GM18499 (cell line): Measurements from ENCODE around the gene AKAP13.
A peak's percentile ranks its signal among the peaks of the same experiment; 100 is the strongest.

Experiments used
- ATAC-seq: cut with Tn5 transposase; IDR thresholded peaks from one replicate; pipeline ENCODE4 v1.9.1; 2021; ENCODE audit warnings: moderate number of reproducible peaks; ENCODE audit not compliant: insufficient read depth, unreplicated experiment

AKAP13 gene

DNA sequence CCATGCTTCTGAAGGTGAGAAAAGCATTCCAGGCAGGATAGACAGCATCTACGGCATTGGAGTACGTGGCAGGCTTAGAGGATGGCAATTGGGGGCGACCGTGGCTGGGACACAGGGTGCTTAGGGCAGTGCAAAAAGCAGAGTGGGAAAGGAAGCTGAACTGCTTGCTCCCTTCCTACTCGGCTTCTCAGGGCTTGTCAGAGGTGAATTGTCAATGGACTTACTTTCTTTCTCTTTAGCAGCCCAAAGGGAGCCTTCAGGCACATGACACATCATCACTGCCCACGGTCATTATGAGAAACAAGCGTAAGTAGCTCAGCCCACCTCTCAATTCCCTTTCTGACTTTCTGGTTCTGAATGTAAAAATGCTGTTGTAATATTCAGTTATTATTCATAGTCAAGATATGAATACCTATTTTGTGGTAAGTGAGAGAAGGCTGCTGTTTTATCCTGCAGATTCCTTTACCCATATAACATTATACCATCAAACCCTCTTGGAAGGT is 330.0 kb downstream of the AKAP13 start:
- ATAC-seq: peak; percentile 62

GRCh38 chr15:85711580-85712192 is 331.3 kb downstream of the AKAP13 start:
- ATAC-seq: no peak

DNA sequence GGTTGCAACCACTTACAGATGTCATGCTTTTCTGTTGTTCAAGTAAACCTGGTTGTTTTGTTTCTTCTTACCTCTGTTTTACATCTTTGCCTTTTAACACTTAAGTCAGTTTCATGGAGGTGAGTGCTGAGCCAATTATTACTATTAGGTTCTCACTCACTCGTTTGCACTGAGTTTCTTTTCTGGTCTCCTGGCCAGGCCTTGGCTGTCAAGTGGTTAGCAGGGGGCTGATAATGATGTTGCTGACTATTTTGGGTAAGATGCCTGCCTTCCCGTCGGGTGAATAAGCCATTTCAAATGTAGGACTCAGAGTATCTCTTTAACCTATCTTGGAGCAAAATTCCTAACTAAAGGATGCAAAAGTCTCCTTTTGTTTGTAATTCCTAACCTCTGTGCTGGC is 335.9 kb downstream of the AKAP13 start:
- ATAC-seq: no peak

GRCh38 chr15:85717212-85717611 is 336.8 kb downstream of the AKAP13 start:
- no peak for ATAC-seq

GRCh38 chr15:85718271-85718971 is 338.0 kb downstream of the AKAP13 start:
- peak; percentile 51 for ATAC-seq

DNA sequence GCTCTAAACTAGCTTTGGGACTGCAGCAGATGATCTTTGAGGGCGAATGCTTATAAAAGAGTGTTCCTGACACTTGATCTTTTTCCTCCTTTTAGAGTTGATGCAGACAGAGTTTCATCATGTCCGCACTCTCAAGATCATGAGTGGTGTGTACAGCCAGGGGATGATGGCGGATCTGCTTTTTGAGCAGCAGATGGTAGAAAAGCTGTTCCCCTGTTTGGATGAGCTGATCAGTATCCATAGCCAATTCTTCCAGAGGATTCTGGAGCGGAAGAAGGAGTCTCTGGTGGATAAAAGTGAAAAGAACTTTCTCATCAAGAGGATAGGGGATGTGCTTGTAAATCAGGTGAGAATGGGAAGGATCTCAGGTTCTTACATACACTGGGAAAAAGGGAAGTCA is 338.6 kb downstream of the AKAP13 start:
- no peak for ATAC-seq

DNA sequence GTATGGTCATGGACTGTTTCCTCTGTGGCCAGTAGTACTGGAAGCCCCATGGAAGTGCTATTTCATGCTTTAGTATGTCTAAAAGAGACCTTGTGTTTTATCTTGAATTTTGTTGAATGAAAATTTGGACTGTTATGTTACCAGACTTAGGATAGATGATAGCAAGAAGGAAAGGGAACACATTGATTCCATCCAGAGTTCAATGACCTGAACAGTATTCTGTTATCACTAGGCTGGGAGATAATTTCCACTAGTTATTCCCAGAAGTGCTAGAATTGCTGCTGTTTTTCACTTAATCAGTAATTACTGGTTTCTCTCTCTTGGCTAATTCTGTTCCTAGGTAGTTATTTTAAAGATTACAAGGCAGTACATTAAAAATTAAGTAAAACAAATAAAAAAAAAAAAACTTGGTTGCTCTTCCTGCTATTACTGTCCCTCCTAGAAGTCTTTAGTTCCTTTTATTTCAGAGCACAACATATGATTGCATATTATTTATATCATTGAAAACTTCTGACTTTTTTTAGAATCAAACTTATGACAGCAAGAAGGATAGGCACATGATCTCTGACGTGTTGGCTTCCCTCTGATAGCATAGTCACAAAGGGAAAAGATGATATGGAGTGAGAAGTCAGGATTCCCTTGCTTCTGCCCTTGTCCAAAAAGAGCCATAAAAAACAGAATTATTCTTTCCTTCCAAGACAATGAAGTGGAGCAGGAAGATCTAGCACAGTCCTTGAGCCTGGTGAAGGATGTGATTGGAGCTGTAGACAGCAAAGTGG is 342.2 kb downstream of the AKAP13 start:
- no peak for ATAC-seq

DNA sequence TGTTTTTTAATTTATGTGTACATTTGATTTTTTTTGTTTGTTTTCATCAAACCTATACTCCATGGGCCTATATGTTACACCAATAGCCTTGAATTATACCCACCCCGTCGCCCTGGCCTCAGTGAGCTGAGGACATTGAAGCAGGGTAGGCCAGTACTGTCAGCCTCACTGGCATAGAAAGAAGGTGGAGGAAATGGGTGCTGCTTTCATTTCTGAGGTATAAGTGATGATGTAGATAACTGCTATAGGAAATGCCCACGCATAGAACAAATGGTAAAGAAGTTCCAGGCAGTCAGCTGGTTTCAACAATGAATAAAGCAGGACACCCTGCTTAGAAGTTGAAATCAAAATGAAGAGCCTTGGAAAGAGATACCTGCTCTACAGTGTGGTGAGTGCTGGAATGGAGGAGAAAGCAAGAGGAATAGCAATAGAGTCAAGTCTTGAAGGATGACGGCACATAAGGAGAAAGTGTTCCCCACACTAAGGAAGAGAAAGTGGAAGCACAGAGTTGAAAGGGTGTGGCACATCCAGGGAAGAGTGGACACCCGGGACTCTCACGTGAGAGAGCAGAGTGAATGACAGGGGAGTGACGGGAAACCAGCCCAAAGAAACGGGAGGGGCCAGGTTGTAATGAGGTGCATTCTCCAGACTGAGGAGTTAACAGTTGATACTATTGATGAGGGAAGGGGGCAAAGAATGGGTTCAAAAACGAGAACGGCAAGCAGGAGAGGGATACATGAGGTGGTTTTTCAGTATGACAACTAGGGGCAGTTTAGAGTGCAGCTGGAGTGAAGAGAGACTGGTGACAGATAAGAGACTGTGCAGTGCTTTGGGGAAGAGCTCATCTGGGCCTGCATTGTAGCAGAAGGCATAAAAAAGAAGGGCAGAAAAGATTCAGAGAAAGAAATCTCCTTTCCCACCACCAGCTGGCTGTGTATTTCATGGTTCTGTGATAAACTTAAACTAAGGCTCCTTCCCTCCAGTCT is 343.9 kb downstream of the AKAP13 start:
- no peak for ATAC-seq

- no peak for ATAC-seq
These were observed 344.6 kb downstream of the AKAP13 start for GRCh38 chr15:85725019-85725418.

GRCh38 chr15:85725564-85725963 is 345.2 kb downstream of the AKAP13 start:
- ATAC-seq: no peak

DNA sequence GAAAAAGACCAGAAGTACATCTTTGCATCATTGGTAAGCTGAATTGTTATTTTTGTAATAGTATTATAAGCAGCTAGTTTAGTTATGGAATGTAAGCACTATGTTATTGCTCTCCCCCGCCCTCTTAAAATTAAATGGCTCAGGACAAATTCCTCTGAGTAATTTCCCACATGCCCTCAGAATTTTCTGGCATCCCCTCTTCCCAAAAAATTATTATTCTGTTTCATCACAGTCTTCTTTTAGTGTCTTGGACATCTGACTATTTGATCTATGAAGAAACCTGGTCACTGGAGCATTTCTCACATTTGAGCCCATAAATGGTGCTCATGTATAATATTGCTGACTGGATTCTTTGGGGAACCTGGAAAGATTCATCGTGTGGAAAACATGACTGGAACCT is 346.1 kb downstream of the AKAP13 start:
- ATAC-seq: no peak

DNA sequence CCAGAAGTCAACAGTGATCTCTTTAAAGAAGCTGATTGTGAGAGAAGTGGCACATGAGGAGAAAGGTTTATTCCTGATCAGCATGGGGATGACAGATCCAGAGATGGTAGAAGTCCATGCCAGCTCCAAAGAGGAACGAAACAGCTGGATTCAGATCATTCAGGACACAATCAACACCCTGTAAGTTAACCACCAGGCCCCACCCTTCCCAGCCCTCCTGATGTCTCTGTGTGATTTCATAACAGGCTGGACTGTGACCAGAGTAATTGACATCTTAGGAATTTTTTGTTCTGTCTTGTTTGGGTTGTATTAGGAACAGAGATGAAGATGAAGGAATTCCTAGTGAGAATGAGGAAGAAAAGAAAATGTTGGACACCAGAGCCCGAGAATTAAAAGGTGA is 346.7 kb downstream of the AKAP13 start:
- no peak for ATAC-seq

DNA sequence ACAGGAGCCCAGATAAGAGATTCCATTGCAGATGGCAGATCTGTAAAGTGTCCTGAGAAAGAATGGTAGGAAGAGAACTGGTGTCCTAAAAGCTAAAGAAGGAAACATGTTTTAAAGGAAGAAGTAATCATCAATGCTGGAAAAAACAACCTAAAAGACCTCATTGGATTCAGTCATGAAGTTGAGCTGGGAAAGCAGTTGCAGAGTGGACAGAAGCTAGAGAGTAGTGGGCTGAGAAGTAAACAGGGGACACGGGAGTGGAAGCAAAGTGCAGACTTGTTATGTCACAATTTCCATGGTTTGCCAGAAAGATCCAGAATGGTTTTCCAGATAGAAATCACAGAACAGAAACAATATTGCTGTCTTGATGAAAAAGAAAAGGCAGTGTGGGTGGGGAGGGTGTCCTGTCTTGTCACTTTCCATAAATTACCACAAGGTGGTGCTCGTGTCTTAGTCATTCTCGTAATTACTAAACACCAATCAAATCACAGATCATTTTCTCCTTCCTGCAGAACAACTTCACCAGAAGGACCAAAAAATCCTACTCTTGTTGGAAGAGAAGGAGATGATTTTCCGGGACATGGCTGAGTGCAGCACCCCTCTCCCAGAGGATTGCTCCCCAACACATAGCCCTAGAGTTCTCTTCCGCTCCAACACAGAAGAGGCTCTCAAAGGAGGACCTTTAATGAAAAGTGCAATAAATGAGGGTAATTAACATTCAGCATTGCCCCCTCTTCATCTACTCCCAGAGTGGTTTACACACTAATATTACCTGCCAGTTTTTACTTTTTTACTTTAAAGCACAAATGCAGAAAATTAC is 349.8 kb downstream of the AKAP13 start:
- ATAC-seq: no peak

GRCh38 chr15:85733416-85733815 is 353.0 kb downstream of the AKAP13 start:
- ATAC-seq: no peak

DNA sequence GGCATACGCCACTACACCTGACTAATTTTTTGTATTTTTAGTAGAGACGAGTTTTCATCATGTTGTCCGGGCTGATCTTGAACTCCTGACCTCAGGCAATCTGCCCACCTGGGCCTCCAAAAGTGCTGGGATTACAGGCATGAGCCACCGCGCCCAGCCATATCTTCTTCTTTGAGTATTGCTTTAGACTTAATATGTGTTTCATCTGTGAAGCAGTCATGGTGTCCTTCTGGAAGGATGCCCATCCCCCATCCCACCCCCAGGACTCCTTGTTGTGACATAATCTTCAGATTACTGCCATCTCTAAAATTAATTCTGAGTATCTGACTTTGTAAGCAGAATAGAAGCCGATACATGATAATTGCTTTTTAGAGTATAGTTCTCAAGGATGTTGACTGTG is 356.7 kb downstream of the AKAP13 start:
- no peak for ATAC-seq

GRCh38 chr15:85741021-85741421 is 360.6 kb downstream of the AKAP13 start:
- ATAC-seq: no peak

DNA sequence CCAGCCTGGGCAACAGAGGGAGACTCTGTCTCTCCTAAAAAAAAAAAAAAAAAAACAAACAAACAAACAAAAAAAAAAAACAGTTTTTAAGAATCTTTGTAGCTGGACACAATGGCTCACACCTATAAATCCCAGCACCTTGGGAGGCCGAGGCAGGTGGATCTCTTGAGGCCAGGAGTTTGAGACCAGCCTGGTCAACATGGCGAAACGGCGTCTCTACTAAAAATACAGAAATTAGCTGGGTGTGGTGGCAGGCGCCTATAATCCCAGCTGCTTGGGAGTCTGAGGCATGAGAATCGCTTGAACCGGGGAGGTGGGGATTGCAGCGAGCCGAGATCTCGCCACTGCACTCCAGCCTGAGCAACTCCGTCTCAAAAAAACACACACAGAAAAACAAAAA is 361.3 kb downstream of the AKAP13 start:
- ATAC-seq: no peak

- no peak for ATAC-seq
These were observed 361.9 kb downstream of the AKAP13 start for GRCh38 chr15:85742186-85742821.
